Activated CD8-positive, alpha-beta memory T cell treated with anti-CD3 and anti-CD28 coated beads for 36 hours (primary cell): Measurements from ENCODE around the gene NDUFS8. TPM values are rescaled to one million over a fixed set of nuclear protein-coding genes. Genes with fewer than 3 reads are reported as not detected.

ENCODE experiments used
- total RNA-seq, 2 experiments: library from RNA; stranded (reverse); gene quantifications; one replicate each; pipeline ENCODE4 v1.2.3, GENCODE V29; 2021

The NDUFS8 gene
- total RNA-seq, 2 experiments from 2014 or later, result 126 to 137 TPM

Other genes starting within 250 kb of the NDUFS8 start
- 10 to 100 TPM; 10.5 to 11.5 TPM for gene UNC93B1, start 26.6 kb upstream of the NDUFS8 start, total RNA-seq
- gene ALDH3B1, start 20.4 kb upstream of the NDUFS8 start, total RNA-seq, result not detected
- 100 to 1,000 TPM; 129 to 130 TPM for gene TCIRG1, start 8.3 kb downstream of the NDUFS8 start, total RNA-seq
- 10 to 100 TPM; 12.2 to 12.3 TPM for gene CHKA, start 90.7 kb downstream of the NDUFS8 start, total RNA-seq
- gene KMT5B, start 182.6 kb downstream of the NDUFS8 start, total RNA-seq, result 10 to 100 TPM; 14.4 to 14.7 TPM
- gene C11orf24, start 241.3 kb downstream of the NDUFS8 start, total RNA-seq, result 10 to 100 TPM; 49.4 to 54.0 TPM